PC-3 (cell line): ENCODE data around the gene IL11RA.

Source experiments
- CTCF ChIP-seq: fragments of 300-600 bp; sonication (generic); conservative IDR thresholded peaks from 2 replicates; pipeline ENCODE4 v1.5.1; 2017; ENCODE audit warnings: antibody characterized with exemption, low read depth, mild to moderate bottlenecking, low read length
- EZH2 ChIP-seq: fragments of 300-600 bp; sonication (generic); IDR thresholded peaks from one replicate; pipeline ENCODE4 v1.6.1; 2017; ENCODE audit warnings: antibody characterized with exemption, mild to moderate bottlenecking, low read length; ENCODE audit not compliant: unreplicated experiment

- TF ChIP-seq CTCF (no peak), EZH2 (no peak)
Observed at GRCh38 chr9:34611811-34612787, 39.9 kb upstream of the IL11RA start, which contains the start of gene RPP25L.
